AG09319 (cell line): ENCODE results near the gene SLC66A2.

ENCODE experiments used
- DNase-seq: peaks from one replicate; pipeline ENCODE4 v3.0.0-alpha.2; 2010; ENCODE audit warnings: low read depth; ENCODE audit errors: extremely low read depth
- TF ChIP-seq, protein P1 (sequence below): IDR thresholded peaks from 2 replicates; pipeline ENCODE4 v1.5.1; 2011; ENCODE audit warnings: low read depth, mild to moderate bottlenecking, inconsistent platforms, low read length, moderate library complexity

Gene SLC66A2

DNA sequence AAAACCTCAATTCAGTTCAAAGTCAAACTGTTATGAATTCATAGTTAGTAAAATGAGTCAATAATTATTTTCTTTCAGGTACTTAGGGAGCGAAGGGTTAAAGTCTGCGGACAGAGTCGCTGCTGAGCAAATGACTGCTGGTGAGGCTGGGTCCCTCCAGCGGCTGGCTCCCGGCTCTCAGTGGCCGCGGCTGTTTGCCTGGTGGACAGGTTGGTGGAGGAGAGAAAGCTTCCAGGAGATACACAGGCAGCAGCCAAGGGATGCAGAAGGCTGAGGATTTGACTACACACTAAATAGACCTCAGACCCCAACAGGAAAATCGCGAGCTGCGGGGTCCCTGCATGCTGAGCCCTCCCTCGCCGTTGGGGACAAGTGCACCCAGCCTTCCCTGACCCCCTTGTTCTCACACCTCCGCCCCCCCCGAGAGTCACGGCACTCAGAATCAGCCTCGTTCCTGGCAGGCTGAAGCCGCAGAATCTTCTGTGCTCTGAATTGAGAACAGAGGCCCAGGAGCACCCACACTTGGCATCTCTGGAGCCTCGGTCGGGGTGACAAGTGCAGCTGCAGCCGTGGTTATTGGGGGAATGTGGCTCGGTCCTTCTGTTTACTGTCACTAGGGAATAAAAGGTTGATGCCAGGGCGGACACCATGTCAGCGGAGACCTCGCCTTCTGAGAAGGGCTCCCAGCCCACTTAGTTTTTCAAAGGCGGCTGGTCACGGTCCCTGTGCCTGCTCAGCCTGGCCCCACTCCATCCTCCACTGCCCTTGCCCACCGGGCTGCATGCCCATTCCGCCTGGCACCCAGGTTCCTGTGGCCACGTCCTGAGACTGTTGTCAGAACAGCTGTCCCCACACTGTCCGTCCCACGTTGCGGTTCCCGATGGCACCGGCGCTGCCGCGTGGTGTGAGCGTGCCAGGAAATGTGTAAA lies 74.0 kb downstream of the SLC66A2 start:
- TF ChIP-seq, protein P1, sequence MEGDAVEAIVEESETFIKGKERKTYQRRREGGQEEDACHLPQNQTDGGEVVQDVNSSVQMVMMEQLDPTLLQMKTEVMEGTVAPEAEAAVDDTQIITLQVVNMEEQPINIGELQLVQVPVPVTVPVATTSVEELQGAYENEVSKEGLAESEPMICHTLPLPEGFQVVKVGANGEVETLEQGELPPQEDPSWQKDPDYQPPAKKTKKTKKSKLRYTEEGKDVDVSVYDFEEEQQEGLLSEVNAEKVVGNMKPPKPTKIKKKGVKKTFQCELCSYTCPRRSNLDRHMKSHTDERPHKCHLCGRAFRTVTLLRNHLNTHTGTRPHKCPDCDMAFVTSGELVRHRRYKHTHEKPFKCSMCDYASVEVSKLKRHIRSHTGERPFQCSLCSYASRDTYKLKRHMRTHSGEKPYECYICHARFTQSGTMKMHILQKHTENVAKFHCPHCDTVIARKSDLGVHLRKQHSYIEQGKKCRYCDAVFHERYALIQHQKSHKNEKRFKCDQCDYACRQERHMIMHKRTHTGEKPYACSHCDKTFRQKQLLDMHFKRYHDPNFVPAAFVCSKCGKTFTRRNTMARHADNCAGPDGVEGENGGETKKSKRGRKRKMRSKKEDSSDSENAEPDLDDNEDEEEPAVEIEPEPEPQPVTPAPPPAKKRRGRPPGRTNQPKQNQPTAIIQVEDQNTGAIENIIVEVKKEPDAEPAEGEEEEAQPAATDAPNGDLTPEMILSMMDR, result no peak
- DNase-seq, result no peak

DNA sequence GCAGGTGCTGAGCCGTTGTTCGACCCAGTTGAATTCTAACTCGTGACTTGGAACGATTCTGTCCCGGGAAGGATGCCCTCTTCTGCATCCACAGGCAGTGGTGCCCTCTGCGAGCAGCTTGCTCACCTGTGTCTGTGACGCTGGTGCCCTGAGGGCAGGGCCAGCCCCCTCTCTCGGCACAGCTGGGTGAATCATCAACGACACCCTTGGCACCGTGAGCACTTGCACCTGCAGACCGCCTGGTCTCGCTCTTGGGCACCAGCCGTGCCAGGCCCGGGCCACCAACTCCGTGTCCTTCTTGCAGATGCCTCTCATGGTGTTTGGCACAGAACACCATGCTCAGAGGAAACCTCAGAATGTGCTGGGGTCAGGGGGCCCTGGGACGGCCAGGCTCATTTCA lies 75.0 kb downstream of the SLC66A2 start:
- TF ChIP-seq, protein P1, result no peak
- DNase-seq, result no peak

DNA sequence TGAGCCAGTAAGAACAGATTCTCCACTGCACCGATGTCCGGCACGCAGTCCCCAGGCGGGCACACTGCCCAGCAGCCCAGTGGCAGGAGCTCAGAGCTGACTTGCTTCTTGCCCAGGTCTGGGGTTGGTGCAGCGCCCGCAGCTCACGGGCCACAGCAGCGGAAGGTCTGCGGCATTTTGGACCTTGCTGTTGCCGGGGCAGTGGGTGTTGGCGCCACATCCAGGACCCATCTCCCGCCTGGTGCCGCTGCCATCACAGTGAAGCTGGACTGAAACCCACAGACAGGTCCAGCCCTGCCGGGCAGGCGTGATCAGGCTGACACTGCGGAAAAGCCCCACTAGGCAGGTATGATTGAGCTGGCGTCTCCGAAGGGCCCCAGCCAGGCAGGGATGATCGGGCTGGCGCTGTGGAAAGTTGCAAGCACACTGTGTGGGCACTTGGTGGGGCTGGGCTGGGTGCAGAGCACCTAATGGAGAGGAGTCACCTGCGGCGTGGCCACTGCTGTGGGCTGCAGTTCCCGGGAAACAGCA lies 75.5 kb downstream of the SLC66A2 start:
- TF ChIP-seq, protein P1, result no peak
- no peak for DNase-seq

DNA sequence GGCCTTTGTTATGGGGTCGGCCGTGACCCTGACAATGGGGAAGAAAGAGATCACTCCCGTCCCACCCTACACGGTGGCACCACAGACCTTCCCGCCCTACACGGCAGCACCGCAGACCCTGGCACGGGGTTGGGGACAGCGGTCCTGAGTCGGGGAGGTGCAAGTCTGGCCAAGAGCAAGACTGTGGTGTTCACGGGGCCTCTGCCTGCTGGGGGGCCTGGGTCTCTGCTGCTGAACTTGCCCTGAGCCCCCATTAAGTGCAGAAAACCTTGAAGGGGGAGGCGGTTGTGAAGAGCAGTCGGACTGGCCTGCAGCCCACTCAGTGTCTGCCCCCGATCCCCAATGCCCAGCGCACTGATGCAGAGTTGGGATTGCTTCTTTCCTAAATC lies 75.9 kb downstream of the SLC66A2 start:
- TF ChIP-seq, protein P1, result no peak

DNA sequence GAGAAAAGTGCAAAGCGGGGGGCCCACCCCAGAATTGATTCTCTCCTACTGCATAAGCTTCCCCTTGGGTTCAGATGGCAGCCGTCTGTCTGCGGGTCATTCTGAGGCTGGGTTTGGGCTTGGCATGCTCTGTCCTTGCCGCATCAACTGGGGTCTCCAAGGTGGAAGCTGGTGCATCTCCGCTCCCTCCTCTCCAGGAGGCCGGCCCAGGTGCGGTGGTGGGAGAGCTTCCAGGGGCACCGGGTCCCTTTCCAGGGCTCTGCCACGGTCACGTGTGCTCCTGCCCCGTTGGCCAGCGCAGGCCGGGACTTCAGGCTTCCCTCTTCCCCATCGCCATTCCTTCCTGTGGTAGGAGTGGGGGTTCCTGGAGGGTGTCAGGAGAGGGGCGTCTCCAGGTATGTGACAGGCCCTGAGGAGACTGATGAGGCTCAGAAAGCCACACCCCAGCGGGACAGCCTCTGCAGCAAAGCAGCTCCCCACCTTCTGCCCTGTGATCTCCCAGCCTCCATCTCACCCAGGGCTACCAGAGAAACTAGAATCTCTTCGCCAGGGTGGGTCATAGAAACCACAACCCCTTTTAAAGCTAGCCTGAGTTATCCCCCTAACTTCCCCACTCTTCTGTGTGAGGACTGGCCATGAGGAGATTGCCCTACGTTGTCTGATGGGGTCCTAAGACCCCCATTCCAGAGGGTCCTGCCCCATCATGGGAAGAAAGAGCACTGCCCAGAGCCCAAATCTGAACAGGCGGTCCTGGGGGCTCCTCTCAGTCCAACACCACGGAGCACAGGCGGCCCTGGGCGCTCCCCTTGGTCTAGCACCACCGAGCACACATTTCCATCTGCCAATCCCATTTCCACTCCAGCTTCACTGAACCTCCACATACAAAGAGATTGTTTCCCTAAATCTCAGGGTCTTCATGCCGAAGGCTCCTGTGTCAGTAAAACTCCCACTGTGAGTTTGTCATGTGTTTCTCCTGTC lies 76.6 kb downstream of the SLC66A2 start:
- no peak for DNase-seq
- TF ChIP-seq, protein P1, result no peak

More for the DNA sequence above, 75.9 kb downstream of the SLC66A2 start:
- no peak for DNase-seq

DNA sequence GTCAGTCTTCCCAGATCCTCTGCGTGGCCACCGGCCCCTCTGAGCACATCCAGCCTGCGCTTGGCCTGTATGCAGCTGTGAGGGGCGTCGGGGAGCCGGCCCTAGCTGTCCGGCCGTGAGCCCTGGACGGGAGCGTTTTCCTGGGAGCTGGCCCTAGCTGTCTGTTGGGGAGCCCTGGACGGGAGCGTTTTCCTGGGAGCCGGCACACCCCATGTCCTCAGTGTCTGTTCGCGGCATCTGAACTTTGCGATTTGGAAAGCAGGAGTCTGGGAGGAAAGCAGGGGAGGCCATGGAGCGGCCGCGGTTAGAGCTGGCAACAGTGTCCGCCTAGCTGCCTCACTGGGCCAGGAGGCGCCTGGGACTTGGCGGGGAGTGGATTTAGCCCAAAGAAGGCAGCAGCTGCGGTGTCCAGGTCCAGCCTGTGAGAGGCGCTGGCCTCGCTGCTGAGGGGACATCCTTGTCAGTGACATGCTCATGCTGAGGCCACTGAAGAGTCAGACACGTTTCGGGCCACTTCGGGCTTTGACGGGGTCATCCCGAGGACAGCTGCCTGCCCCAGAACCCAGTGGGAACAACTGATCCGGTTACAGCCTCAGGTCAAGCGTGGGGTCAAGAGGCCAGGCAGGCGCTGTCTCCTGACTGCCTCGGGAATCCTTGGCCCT lies 77.9 kb downstream of the SLC66A2 start:
- no peak for DNase-seq
- TF ChIP-seq, protein P1, result no peak
